ENCODE results near the gene LIF. TPM values are rescaled to one million over a fixed set of nuclear protein-coding genes. Genes with fewer than 3 reads are reported as not detected.
"Not testable (repeated sequence)": the region's sequence is repeated elsewhere in the genome, so short reads cannot be mapped to it uniquely, and the experiment has no call there.

LIF gene
- total and polyA plus RNA-seq, 2 donors (not counting 3 experiments of a cell fraction or from before 2014, with no cell fraction given): 0.12 to 0.27 TPM

DNA sequence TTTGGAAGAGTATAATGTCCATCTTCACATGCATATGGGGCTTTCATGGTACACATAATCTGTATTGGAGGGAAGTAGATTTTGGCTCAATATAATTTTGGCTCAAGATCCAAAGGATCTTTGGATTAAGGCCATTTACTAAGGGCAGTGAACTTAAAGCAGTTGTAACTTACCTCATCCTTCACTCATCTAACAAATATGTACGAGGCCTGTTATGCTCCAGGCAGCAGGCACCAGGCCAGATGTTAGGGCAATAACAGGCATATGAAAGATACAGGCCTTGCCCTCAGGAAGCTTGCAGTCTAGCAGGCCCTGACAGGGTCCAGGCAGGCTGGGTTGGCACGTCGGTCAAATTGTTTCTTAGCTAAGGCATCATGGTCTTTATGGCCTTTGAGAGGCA, 44.6 kb downstream of the LIF start:
- no peaks in the 10 kb centered on the region for H3K9me1 ChIP-seq (replicated peaks; ENCODE audit: control insufficient read depth, extremely low read depth, insufficient read depth, low read length)
- H2AFZ ChIP-seq (ENCODE audit: low read depth, low read length): no peak overlapping the region
- intact Hi-C loops (cut with micrococcal nuclease): no loop called here
- FAIRE-seq (no peak), DNase-seq (ENCODE audit: low read depth, low spot score) (no peak)
- no peaks in the 10 kb centered on the region for H4K20me1 ChIP-seq (replicated peaks; ENCODE audit: control insufficient read depth, extremely low read depth, insufficient read depth, low read length)
- CTCF ChIA-PET: interaction anchor here (0.7 to 1.2 kb wide), 2 partner anchors 11 to 54 kb away, joined by 3 read pairs; no protein-coding TSS in a partner anchor
- H3K4me1 ChIP-seq (ENCODE audit: control insufficient read depth, extremely low read depth, insufficient read depth, low read length): peaks cover 15% of the 10 kb centered on the region
- no peak overlapping the region for H3K4me2 ChIP-seq (ENCODE audit: insufficient read depth, low read length)
- TF ChIP-seq FOS (IDR thresholded peaks at IDR 0.05; ENCODE audit: borderline replicate concordance, insufficient read depth, low read length): no peak
- TF ChIP-seq MAX (IDR thresholded peaks at IDR 0.05; ENCODE audit: insufficient read depth, insufficient read length): no peak
- no peak for TF ChIP-seq MYC (IDR thresholded peaks at IDR 0.05; ENCODE audit: low read depth, low read length)
- no peak for TF ChIP-seq GATA2 (IDR thresholded peaks at IDR 0.05; ENCODE audit: insufficient read depth, insufficient read length, low read depth, low read length)
- TF ChIP-seq POLR2A (IDR thresholded peaks at IDR 0.05; ENCODE audit: low read depth, low read length): no peak
- TF ChIP-seq POLR2AphosphoS5 (IDR thresholded peaks at IDR 0.05; ENCODE audit: insufficient read depth, low read depth, low read length): no peak
- TF ChIP-seq, protein P1, sequence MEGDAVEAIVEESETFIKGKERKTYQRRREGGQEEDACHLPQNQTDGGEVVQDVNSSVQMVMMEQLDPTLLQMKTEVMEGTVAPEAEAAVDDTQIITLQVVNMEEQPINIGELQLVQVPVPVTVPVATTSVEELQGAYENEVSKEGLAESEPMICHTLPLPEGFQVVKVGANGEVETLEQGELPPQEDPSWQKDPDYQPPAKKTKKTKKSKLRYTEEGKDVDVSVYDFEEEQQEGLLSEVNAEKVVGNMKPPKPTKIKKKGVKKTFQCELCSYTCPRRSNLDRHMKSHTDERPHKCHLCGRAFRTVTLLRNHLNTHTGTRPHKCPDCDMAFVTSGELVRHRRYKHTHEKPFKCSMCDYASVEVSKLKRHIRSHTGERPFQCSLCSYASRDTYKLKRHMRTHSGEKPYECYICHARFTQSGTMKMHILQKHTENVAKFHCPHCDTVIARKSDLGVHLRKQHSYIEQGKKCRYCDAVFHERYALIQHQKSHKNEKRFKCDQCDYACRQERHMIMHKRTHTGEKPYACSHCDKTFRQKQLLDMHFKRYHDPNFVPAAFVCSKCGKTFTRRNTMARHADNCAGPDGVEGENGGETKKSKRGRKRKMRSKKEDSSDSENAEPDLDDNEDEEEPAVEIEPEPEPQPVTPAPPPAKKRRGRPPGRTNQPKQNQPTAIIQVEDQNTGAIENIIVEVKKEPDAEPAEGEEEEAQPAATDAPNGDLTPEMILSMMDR (IDR thresholded peaks at IDR 0.05; ENCODE audit: extremely low read depth in 1 of 2, insufficient read depth in 1 of 2, low read depth in 1 of 2, low read length in 2 of 2): no peak
- no peak for TF ChIP-seq JUN (IDR thresholded peaks at IDR 0.05; ENCODE audit: borderline replicate concordance, insufficient read depth, insufficient read length, low read depth)
- no peak for TF ChIP-seq EZH2 (IDR thresholded peaks at IDR 0.05; ENCODE audit: borderline replicate concordance, low read depth, low read length, severe bottlenecking)
- H3K9ac ChIP-seq (replicated peaks; ENCODE audit: extremely low read depth, insufficient read depth, low read length): no peak overlapping the region
- H3K36me3 ChIP-seq (ENCODE audit: control insufficient read depth in 2 of 2, extremely low read depth in 1 of 2, insufficient read depth in 2 of 2, low read length in 2 of 2): no peaks in the 10 kb centered on the region
- dilution Hi-C loops (cut with MboI; ENCODE audit: extremely low pct_ligation_motif_present, low sequenced_read_pairs): no loop called here
- H3K27me3 ChIP-seq (ENCODE audit: control insufficient read depth in 2 of 2, insufficient read depth in 2 of 2, low read length in 2 of 2): no peaks in the 10 kb centered on the region
- H3K9me3 ChIP-seq (replicated peaks; ENCODE audit: control insufficient read depth, insufficient read depth, low read length): no peaks in the 10 kb centered on the region
- no peaks in the 10 kb centered on the region for H3K79me2 ChIP-seq (ENCODE audit: control insufficient read depth, insufficient read depth, low read length)
- POLR2A ChIA-PET: no interaction called here
- no TSS peak for BruUV-seq (replicated peaks)
- H3K27ac ChIP-seq (ENCODE audit: insufficient read depth, low read depth, low read length): no peak overlapping the region
- no peak overlapping the region for H3K4me3 ChIP-seq (replicated peaks in 1 of 3; ENCODE audit: insufficient read depth in 1 of 3, low read depth in 1 of 3, low read length in 3 of 3)

DNA sequence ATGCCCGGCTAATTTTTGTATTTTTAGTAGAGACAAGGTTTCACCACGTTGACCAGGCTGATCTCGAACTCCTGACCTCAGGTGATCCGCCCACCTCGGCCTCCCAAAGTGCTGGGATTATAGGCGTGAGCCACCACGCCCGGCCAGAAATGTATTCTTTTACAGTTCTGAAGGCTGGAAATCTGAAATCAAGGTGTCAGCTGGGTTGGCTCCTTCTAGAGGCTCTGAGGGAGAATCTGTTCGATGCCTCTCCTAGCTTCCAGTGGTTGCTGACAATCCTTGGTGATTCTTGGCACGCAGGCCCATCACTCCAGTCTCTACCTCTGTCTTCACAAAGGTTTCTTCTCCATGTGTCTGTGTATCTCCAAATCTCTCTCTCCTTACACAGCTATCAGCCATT, 45.7 kb downstream of the LIF start:
- H3K4me1 ChIP-seq (ENCODE audit: control insufficient read depth, extremely low read depth, insufficient read depth, low read length): peaks cover 21% of the 10 kb centered on the region
- DNase-seq (ENCODE audit: low read depth, low spot score); H3K36me3 ChIP-seq (ENCODE audit: control insufficient read depth in 2 of 2, extremely low read depth in 1 of 2, insufficient read depth in 2 of 2, low read length in 2 of 2); H2AFZ ChIP-seq (ENCODE audit: low read depth, low read length); H3K9ac ChIP-seq (replicated peaks; ENCODE audit: extremely low read depth, insufficient read depth, low read length); dilution Hi-C loops (cut with MboI; ENCODE audit: extremely low pct_ligation_motif_present, low sequenced_read_pairs); H3K9me3 ChIP-seq (replicated peaks; ENCODE audit: control insufficient read depth, insufficient read depth, low read length); H3K79me2 ChIP-seq (ENCODE audit: control insufficient read depth, insufficient read depth, low read length); BruUV-seq (replicated peaks); H3K4me2 ChIP-seq (ENCODE audit: insufficient read depth, low read length); H3K27ac ChIP-seq (ENCODE audit: insufficient read depth, low read depth, low read length); intact Hi-C loops (cut with micrococcal nuclease); H4K20me1 ChIP-seq (replicated peaks; ENCODE audit: control insufficient read depth, extremely low read depth, insufficient read depth, low read length); H3K4me3 ChIP-seq (replicated peaks in 1 of 3; ENCODE audit: insufficient read depth in 1 of 3, low read depth in 1 of 3, low read length in 3 of 3); FAIRE-seq; H3K27me3 ChIP-seq (ENCODE audit: control insufficient read depth in 2 of 2, insufficient read depth in 2 of 2, low read length in 2 of 2); H3K9me1 ChIP-seq (replicated peaks; ENCODE audit: control insufficient read depth, extremely low read depth, insufficient read depth, low read length); POLR2A ChIA-PET: not testable (repeated sequence)
- CTCF ChIA-PET: interaction anchor here (0.7 kb wide), 1 partner anchor 12 kb away, joined by 3 read pairs; no protein-coding TSS in a partner anchor
